GM12878 (cell line): ENCODE measurements around the gene DICER1. TPM values are rescaled to one million over a fixed set of nuclear protein-coding genes. Genes with fewer than 3 reads are reported as not detected.

Experiments used
- ATAC-seq: fragments of 200-7000 bp; cut with Tn5 transposase; 3 replicates; pipeline ENCODE4 v1.9.1; 2020; ENCODE audit warnings: mild to moderate bottlenecking, moderate library complexity
- BruUV-seq: library from RNA; stranded (reverse); fragments of 400-500 nt; replicated peaks from 2 replicates; lab custom pipeline; 2021; lab: Mats Ljungman, UMichigan
- CTCF ChIA-PET: fragments of 300-600 bp; sonication (Branson Sonifier 250); formaldehyde crosslinking; extraction: SDS; loops from one replicate; lab custom pipeline; 2021; ENCODE audit warnings: inconsistent platforms; lab: Yijun Ruan, JAX
- POLR2A ChIA-PET: fragments of 350-600 bp; formaldehyde crosslinking; extraction: SDS; loops from one replicate; lab custom pipeline; 2021; ENCODE audit warnings: inconsistent platforms; lab: Charles Lee
- RAD21 ChIA-PET: fragments of 300-600 bp; sonication (Branson Sonifier 250); formaldehyde crosslinking; loops from one replicate; lab custom pipeline; 2023; ENCODE audit warnings: antibody characterized with exemption; ENCODE audit not compliant: unreplicated experiment; lab: Charles Lee
- SMC1A ChIA-PET: fragments of 300-600 bp; sonication (Branson Sonifier 250); formaldehyde crosslinking; loops from one replicate; lab custom pipeline; 2023; ENCODE audit not compliant: unreplicated experiment, uncharacterized antibody; lab: Charles Lee
- DNase-seq: peaks from one replicate; pipeline ENCODE4 v3.0.0-alpha.2; 2011; ENCODE audit warnings: low read depth, low spot score
- FAIRE-seq: peaks from 3 replicates; lab custom pipeline; 2011; peaks lifted over from hg19 to GRCh38; lab: Jason Lieb, UNC
- H2AFZ ChIP-seq: 2 replicates; pipeline ENCODE4 v1.6.0; 2011; ENCODE audit warnings: low read depth, low read length, control low read depth; ENCODE audit not compliant: control insufficient read depth
- H3K27ac ChIP-seq: 2 replicates; pipeline ENCODE4 v1.5.1; 2011; ENCODE audit warnings: control low read depth; ENCODE audit not compliant: control insufficient read depth, insufficient read depth
- H3K27me3 ChIP-seq, 2 experiments: replicated peaks in 1 of 2; 2 replicates each; pipeline versions ENCODE4 v1.6.0 to v1.6.1; 2011; ENCODE audit warnings: low read length in 1 of 2; ENCODE audit not compliant: control insufficient read depth in 2 of 2, insufficient read depth in 2 of 2
- H3K36me3 ChIP-seq, 2 experiments: 2 replicates each; pipeline ENCODE4 v1.5.1; 2011; ENCODE audit warnings: low read length in 1 of 2; ENCODE audit not compliant: control insufficient read depth in 2 of 2, insufficient read depth in 2 of 2
- H3K4me1 ChIP-seq: 2 replicates; pipeline ENCODE4 v1.6.1; 2011; ENCODE audit warnings: mild to moderate bottlenecking, low read length, moderate library complexity, mixed read lengths; ENCODE audit not compliant: control insufficient read depth, insufficient read depth
- H3K4me2 ChIP-seq: 2 replicates; pipeline ENCODE4 v1.6.0; 2011; ENCODE audit warnings: control low read depth; ENCODE audit not compliant: control insufficient read depth, insufficient read depth
- H3K4me3 ChIP-seq: fragments of 200-600 bp; sonication (generic); 2 replicates; pipeline ENCODE4 v1.5.1; 2016
- H3K79me2 ChIP-seq: 2 replicates; pipeline ENCODE4 v1.6.0; 2011; ENCODE audit warnings: low read length; ENCODE audit not compliant: control insufficient read depth, insufficient read depth
- H3K9ac ChIP-seq: 2 replicates; pipeline ENCODE4 v1.8.0; 2011; ENCODE audit warnings: low read length, control low read depth, mixed read lengths; ENCODE audit not compliant: control insufficient read depth, insufficient read depth
- H3K9me3 ChIP-seq: replicated peaks from 3 replicates; pipeline ENCODE4 v1.5.1; 2011; ENCODE audit warnings: mild to moderate bottlenecking, low read length; ENCODE audit not compliant: control insufficient read depth, insufficient read depth
- H4K20me1 ChIP-seq: 2 replicates; pipeline ENCODE4 v1.6.0; 2011; ENCODE audit not compliant: control insufficient read depth, insufficient read depth
- HSF1 ChIP-seq: fragments of 150-350 bp; IDR thresholded peaks from 2 replicates; pipeline ENCODE4 v1.6.1; 2014; ENCODE audit warnings: mild to moderate bottlenecking, low read depth, low read length
- MEF2A ChIP-seq: IDR thresholded peaks from 2 replicates; pipeline ENCODE4 v1.6.1; 2011; ENCODE audit warnings: low read depth, mild to moderate bottlenecking, low read length, moderate library complexity; ENCODE audit not compliant: insufficient read depth
- NKRF ChIP-seq: fragments of 450-650 bp; conservative IDR thresholded peaks from 2 replicates; pipeline ENCODE4 v1.6.1; 2017; ENCODE audit warnings: mild to moderate bottlenecking, moderate library complexity
- RB1 ChIP-seq: fragments of 450-650 bp; formaldehyde crosslinking; IDR thresholded peaks from 2 replicates; pipeline ENCODE4 v1.6.1; 2017; ENCODE audit warnings: mild to moderate bottlenecking, borderline replicate concordance
- TARDBP ChIP-seq: IDR thresholded peaks from 2 replicates; pipeline ENCODE4 v1.6.1; 2016; ENCODE audit warnings: borderline replicate concordance
- WGBS: methylation state at CpG from one replicate; pipeline ENCODE4 v1.1.6; 2016; ENCODE audit warnings: low lambda C conversion rate; ENCODE audit not compliant: insufficient replicate concordance, insufficient coverage; ENCODE audit errors: missing lambda C conversion rate; 5-methylcytosine and 5-hydroxymethylcytosine counted together
- in situ Hi-C: fragments of 300-500 bp; cut with MboI; formaldehyde crosslinking; loops from 9 replicates; pipeline ENCODE4 v1.14.3; 2018; ENCODE audit warnings: mixed read lengths
- intact Hi-C: fragments of 100-400 bp; cut with micrococcal nuclease; formaldehyde crosslinking; loops from one replicate; pipeline ENCODE4 v1.14.2; 2022; ENCODE audit not compliant: unreplicated experiment
- polyA plus RNA-seq, 11 experiments: library from polyadenylated mRNA; depleted of rRNA in 4 of 11; unstranded in 6 of 11; stranded (reverse) in 5 of 11; fragments of >200 nt; fragmentation: Nextera tagmentation in 4 of 11; fragmentation: Illumina TruSeq in 1 of 11; extraction: Ambion mirVana in 4 of 11; extraction: Trizol in 1 of 11; gene quantifications; 1 replicate in 1 of 11; 2 replicates in 10 of 11; pipeline versions ENCODE4 v1.2.1 to v1.2.3, GENCODE V29; 2011 to 2016; ENCODE audit warnings: inconsistent platforms in 2 of 11, missing spikeins in 2 of 11, low read depth in 1 of 11
- total RNA-seq, 4 experiments: library from RNA; depleted of rRNA in 3 of 4; stranded (reverse); fragments of >200 nt in 3 of 4; fragmentation: Illumina TruSeq in 1 of 4; extraction: Trizol in 1 of 4; gene quantifications; 2 replicates each; pipeline versions ENCODE4 v1.2.1 to v1.2.3, GENCODE V29; 2013 to 2021

The DICER1 gene
- total and polyA plus RNA-seq, 10 of the 15 experiments (the other 5 are each of a cell fraction or from before 2014, with no cell fraction given) = 6.8 to 70.8 (median 37.1) TPM

DNA sequence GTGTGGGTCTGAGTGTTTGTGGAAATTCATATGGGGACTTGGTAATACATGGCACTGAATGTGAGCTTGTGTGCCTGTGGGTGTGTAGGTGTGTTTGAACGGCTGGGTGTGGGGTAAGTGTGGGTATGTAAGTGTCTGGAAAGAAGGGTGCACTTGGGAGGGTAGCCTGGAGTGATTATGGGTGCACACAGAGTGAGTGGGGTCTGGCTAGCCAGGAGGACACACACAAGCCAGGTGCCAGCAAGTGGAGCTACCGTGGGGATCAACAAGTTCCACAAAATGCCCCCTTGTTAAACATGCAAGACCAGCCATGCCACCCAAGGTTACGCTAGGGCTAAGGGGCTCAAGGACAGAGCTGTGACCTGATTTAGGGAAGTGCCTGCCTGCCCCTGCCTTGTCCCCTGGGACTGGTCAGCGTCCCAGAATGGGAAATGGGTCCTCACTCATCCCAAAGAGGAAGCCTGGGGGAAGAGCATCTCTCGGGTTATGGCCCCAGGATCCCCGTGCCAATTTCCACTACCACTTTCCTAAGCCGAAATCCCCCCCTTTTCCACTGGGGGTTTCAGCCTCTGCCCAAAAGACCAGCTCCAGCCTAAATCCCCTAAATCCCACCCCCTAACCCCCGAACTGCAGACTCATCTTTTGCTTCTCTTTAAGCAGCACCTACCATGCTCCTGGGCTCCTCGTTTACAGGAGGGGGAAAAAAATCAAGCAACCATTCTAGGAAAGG lies 118.6 kb downstream of the DICER1 start:
- Histone ChIP-seq H4K20me1 (no peaks in the 10 kb centered on the region), H3K27ac (no peak overlapping the region), H3K9ac (no peak overlapping the region), H2AFZ (no peak overlapping the region), H3K4me1 (peaks cover 5% of the 10 kb centered on the region), H3K4me2 (no peak overlapping the region), H3K79me2 (no peaks in the 10 kb centered on the region), H3K4me3 (no peak overlapping the region), H3K36me3 (no peaks in the 10 kb centered on the region), H3K27me3 (no peaks in the 10 kb centered on the region; a peak in 1 of 4 replicates), H3K9me3 (no peaks in the 10 kb centered on the region)
- BruUV-seq = no TSS peak
- CTCF ChIA-PET = no interaction called here
- SMC1A ChIA-PET = no interaction called here
- TF ChIP-seq TARDBP = no peak
- no peak for TF ChIP-seq HSF1
- TF ChIP-seq MEF2A = no peak
- no peak for TF ChIP-seq NKRF
- TF ChIP-seq RB1 = no peak
- in situ Hi-C loops = no loop called here
- POLR2A ChIA-PET = no interaction called here
- DNase-seq (no peak), ATAC-seq (no peak), FAIRE-seq (no peak)
- intact Hi-C loops = no loop called here
- RAD21 ChIA-PET = no interaction called here
- WGBS = 32% methylated on average over 9 of the region's 9 CpGs
